GM12878 (cell line): ENCODE data around the gene EIF4E2. TPM values are rescaled to one million over a fixed set of nuclear protein-coding genes. Genes with fewer than 3 reads are reported as not detected.

ENCODE experiments used
- ATAC-seq: fragments of 200-7000 bp; cut with Tn5 transposase; 3 replicates; pipeline ENCODE4 v1.9.1; 2020; ENCODE audit warnings: mild to moderate bottlenecking, moderate library complexity
- BruUV-seq: library from RNA; stranded (reverse); fragments of 400-500 nt; replicated peaks from 2 replicates; lab custom pipeline; 2021; lab: Mats Ljungman, UMichigan
- CTCF ChIA-PET: fragments of 300-600 bp; sonication (Branson Sonifier 250); formaldehyde crosslinking; extraction: SDS; loops from one replicate; lab custom pipeline; 2021; ENCODE audit warnings: inconsistent platforms; lab: Yijun Ruan, JAX
- POLR2A ChIA-PET: fragments of 350-600 bp; formaldehyde crosslinking; extraction: SDS; loops from one replicate; lab custom pipeline; 2021; ENCODE audit warnings: inconsistent platforms; lab: Charles Lee
- RAD21 ChIA-PET: fragments of 300-600 bp; sonication (Branson Sonifier 250); formaldehyde crosslinking; loops from one replicate; lab custom pipeline; 2023; ENCODE audit warnings: antibody characterized with exemption; ENCODE audit not compliant: unreplicated experiment; lab: Charles Lee
- SMC1A ChIA-PET: fragments of 300-600 bp; sonication (Branson Sonifier 250); formaldehyde crosslinking; loops from one replicate; lab custom pipeline; 2023; ENCODE audit not compliant: unreplicated experiment, uncharacterized antibody; lab: Charles Lee
- DNase-seq: peaks from one replicate; pipeline ENCODE4 v3.0.0-alpha.2; 2011; ENCODE audit warnings: low read depth, low spot score
- FAIRE-seq: peaks from 3 replicates; lab custom pipeline; 2011; peaks lifted over from hg19 to GRCh38; lab: Jason Lieb, UNC
- H2AFZ ChIP-seq: 2 replicates; pipeline ENCODE4 v1.6.0; 2011; ENCODE audit warnings: low read depth, low read length, control low read depth; ENCODE audit not compliant: control insufficient read depth
- H3K27ac ChIP-seq: 2 replicates; pipeline ENCODE4 v1.5.1; 2011; ENCODE audit warnings: control low read depth; ENCODE audit not compliant: control insufficient read depth, insufficient read depth
- H3K27me3 ChIP-seq, 2 experiments: replicated peaks in 1 of 2; 2 replicates each; pipeline versions ENCODE4 v1.6.0 to v1.6.1; 2011; ENCODE audit warnings: low read length in 1 of 2; ENCODE audit not compliant: control insufficient read depth in 2 of 2, insufficient read depth in 2 of 2
- H3K36me3 ChIP-seq, 2 experiments: 2 replicates each; pipeline ENCODE4 v1.5.1; 2011; ENCODE audit warnings: low read length in 1 of 2; ENCODE audit not compliant: control insufficient read depth in 2 of 2, insufficient read depth in 2 of 2
- H3K4me1 ChIP-seq: 2 replicates; pipeline ENCODE4 v1.6.1; 2011; ENCODE audit warnings: mild to moderate bottlenecking, low read length, moderate library complexity, mixed read lengths; ENCODE audit not compliant: control insufficient read depth, insufficient read depth
- H3K4me2 ChIP-seq: 2 replicates; pipeline ENCODE4 v1.6.0; 2011; ENCODE audit warnings: control low read depth; ENCODE audit not compliant: control insufficient read depth, insufficient read depth
- H3K4me3 ChIP-seq: fragments of 200-600 bp; sonication (generic); 2 replicates; pipeline ENCODE4 v1.5.1; 2016
- H3K79me2 ChIP-seq: 2 replicates; pipeline ENCODE4 v1.6.0; 2011; ENCODE audit warnings: low read length; ENCODE audit not compliant: control insufficient read depth, insufficient read depth
- H3K9ac ChIP-seq: 2 replicates; pipeline ENCODE4 v1.8.0; 2011; ENCODE audit warnings: low read length, control low read depth, mixed read lengths; ENCODE audit not compliant: control insufficient read depth, insufficient read depth
- H3K9me3 ChIP-seq: replicated peaks from 3 replicates; pipeline ENCODE4 v1.5.1; 2011; ENCODE audit warnings: mild to moderate bottlenecking, low read length; ENCODE audit not compliant: control insufficient read depth, insufficient read depth
- H4K20me1 ChIP-seq: 2 replicates; pipeline ENCODE4 v1.6.0; 2011; ENCODE audit not compliant: control insufficient read depth, insufficient read depth
- WGBS: methylation state at CpG from one replicate; pipeline ENCODE4 v1.1.6; 2016; ENCODE audit warnings: low lambda C conversion rate; ENCODE audit not compliant: insufficient replicate concordance, insufficient coverage; ENCODE audit errors: missing lambda C conversion rate; 5-methylcytosine and 5-hydroxymethylcytosine counted together
- in situ Hi-C: fragments of 300-500 bp; cut with MboI; formaldehyde crosslinking; loops from 9 replicates; pipeline ENCODE4 v1.14.3; 2018; ENCODE audit warnings: mixed read lengths
- intact Hi-C: fragments of 100-400 bp; cut with micrococcal nuclease; formaldehyde crosslinking; loops from one replicate; pipeline ENCODE4 v1.14.2; 2022; ENCODE audit not compliant: unreplicated experiment
- polyA plus RNA-seq, 11 experiments: library from polyadenylated mRNA; depleted of rRNA in 4 of 11; unstranded in 6 of 11; stranded (reverse) in 5 of 11; fragments of >200 nt; fragmentation: Nextera tagmentation in 4 of 11; fragmentation: Illumina TruSeq in 1 of 11; extraction: Ambion mirVana in 4 of 11; extraction: Trizol in 1 of 11; gene quantifications; 1 replicate in 1 of 11; 2 replicates in 10 of 11; pipeline versions ENCODE4 v1.2.1 to v1.2.3, GENCODE V29; 2011 to 2016; ENCODE audit warnings: inconsistent platforms in 2 of 11, missing spikeins in 2 of 11, low read depth in 1 of 11
- total RNA-seq, 4 experiments: library from RNA; depleted of rRNA in 3 of 4; stranded (reverse); fragments of >200 nt in 3 of 4; fragmentation: Illumina TruSeq in 1 of 4; extraction: Trizol in 1 of 4; gene quantifications; 2 replicates each; pipeline versions ENCODE4 v1.2.1 to v1.2.3, GENCODE V29; 2013 to 2021
- TF ChIP-seq, protein P1 (sequence below): IDR thresholded peaks from 2 replicates; pipeline ENCODE4 v1.6.1; 2011; ENCODE audit warnings: borderline replicate concordance, low read depth, mild to moderate bottlenecking, moderate library complexity, low read length; ENCODE audit not compliant: insufficient read depth, poor library complexity, severe bottlenecking
- TF ChIP-seq, protein P2 (sequence below): fragments of 150-350 bp; IDR thresholded peaks from 2 replicates; pipeline ENCODE4 v1.6.1; 2016; ENCODE audit warnings: low read depth, low read length

The EIF4E2 gene
- total and polyA plus RNA-seq, 10 of the 15 experiments (the other 5 are each of a cell fraction or from before 2014, with no cell fraction given) = 56.1 to 158 (median 110) TPM

DNA sequence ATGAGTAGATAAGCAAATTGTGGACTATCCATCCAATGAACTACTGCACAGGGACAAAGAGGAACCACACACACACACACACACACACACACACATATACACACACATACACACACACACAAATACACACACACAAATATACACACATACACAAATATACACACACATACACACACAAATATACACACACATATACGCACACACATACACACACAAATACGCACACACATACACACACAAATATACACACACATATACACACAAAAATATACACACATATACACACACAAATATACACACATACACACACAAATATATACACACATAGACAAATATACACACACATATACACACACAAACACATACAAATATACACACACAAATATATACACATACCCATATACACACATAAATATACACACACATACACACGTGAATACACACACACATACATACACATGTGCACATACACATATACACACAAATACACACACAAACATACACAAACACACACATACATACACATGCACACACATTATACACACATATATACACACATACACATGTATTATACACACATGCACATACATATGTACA is 63.1 kb downstream of the EIF4E2 start:
- Histone ChIP-seq H3K4me2 (no peak overlapping the region), H3K27ac (no peak overlapping the region), H3K36me3 (no peaks in the 10 kb centered on the region), H3K9ac (no peak overlapping the region), H3K4me3 (no peak overlapping the region), H2AFZ (no peak overlapping the region), H3K4me1 (no peaks in the 10 kb centered on the region), H4K20me1 (no peaks in the 10 kb centered on the region), H3K79me2 (no peaks in the 10 kb centered on the region), H3K27me3 (no peaks in the 10 kb centered on the region), H3K9me3 (no peaks in the 10 kb centered on the region)
- ChIA-PET POLR2A (no interaction called here), CTCF (interaction anchor here (1.7 kb wide), 1 partner anchor 641 kb away, joined by 5 read pairs; no protein-coding TSS in a partner anchor), SMC1A (interaction anchor here (0.5 kb wide), 1 partner anchor 11 kb away, joined by 3 read pairs; no protein-coding TSS in a partner anchor), RAD21 (no interaction called here)
- intact Hi-C loops = no loop called here
- ATAC-seq (no peak), DNase-seq (no peak), FAIRE-seq (no peak)
- in situ Hi-C loops = no loop called here
- 34% methylated on average over 3 of the region's 3 CpGs for WGBS
- no TSS peak for BruUV-seq
- TF ChIP-seq, protein P1, sequence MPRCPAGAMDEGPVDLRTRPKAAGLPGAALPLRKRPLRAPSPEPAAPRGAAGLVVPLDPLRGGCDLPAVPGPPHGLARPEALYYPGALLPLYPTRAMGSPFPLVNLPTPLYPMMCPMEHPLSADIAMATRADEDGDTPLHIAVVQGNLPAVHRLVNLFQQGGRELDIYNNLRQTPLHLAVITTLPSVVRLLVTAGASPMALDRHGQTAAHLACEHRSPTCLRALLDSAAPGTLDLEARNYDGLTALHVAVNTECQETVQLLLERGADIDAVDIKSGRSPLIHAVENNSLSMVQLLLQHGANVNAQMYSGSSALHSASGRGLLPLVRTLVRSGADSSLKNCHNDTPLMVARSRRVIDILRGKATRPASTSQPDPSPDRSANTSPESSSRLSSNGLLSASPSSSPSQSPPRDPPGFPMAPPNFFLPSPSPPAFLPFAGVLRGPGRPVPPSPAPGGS = peak; percentile 10
- TF ChIP-seq, protein P2, sequence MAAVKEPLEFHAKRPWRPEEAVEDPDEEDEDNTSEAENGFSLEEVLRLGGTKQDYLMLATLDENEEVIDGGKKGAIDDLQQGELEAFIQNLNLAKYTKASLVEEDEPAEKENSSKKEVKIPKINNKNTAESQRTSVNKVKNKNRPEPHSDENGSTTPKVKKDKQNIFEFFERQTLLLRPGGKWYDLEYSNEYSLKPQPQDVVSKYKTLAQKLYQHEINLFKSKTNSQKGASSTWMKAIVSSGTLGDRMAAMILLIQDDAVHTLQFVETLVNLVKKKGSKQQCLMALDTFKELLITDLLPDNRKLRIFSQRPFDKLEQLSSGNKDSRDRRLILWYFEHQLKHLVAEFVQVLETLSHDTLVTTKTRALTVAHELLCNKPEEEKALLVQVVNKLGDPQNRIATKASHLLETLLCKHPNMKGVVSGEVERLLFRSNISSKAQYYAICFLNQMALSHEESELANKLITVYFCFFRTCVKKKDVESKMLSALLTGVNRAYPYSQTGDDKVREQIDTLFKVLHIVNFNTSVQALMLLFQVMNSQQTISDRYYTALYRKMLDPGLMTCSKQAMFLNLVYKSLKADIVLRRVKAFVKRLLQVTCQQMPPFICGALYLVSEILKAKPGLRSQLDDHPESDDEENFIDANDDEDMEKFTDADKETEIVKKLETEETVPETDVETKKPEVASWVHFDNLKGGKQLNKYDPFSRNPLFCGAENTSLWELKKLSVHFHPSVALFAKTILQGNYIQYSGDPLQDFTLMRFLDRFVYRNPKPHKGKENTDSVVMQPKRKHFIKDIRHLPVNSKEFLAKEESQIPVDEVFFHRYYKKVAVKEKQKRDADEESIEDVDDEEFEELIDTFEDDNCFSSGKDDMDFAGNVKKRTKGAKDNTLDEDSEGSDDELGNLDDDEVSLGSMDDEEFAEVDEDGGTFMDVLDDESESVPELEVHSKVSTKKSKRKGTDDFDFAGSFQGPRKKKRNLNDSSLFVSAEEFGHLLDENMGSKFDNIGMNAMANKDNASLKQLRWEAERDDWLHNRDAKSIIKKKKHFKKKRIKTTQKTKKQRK = no peak
